HL-60 (cell line): Measurements from ENCODE around the gene SULT2B1.

ENCODE experiments used
- CTCF ChIP-seq: IDR thresholded peaks from one replicate; pipeline ENCODE4 v1.5.1; 2011; ENCODE audit warnings: low read length, control low read depth, inconsistent platforms; ENCODE audit not compliant: insufficient read depth
- GABPA ChIP-seq: IDR thresholded peaks from 2 replicates; pipeline ENCODE4 v1.6.1; 2012; ENCODE audit warnings: low read depth
- POLR2AphosphoS5 ChIP-seq: IDR thresholded peaks from 2 replicates; pipeline ENCODE4 v1.6.1; 2012; ENCODE audit warnings: low read depth
- REST ChIP-seq: IDR thresholded peaks from 2 replicates; pipeline ENCODE4 v1.6.1; 2012; ENCODE audit warnings: low read depth; ENCODE audit not compliant: insufficient replicate concordance
- SPI1 ChIP-seq: IDR thresholded peaks from 2 replicates; pipeline ENCODE4 v1.6.1; 2012; ENCODE audit warnings: low read depth, mild to moderate bottlenecking, borderline replicate concordance

GRCh38 chr19:48511321-48511731 lies 40.6 kb upstream of the SULT2B1 start:
- no peak for TF ChIP-seq REST
- no peak for TF ChIP-seq CTCF
- TF ChIP-seq POLR2AphosphoS5, result no peak
- no peak for TF ChIP-seq GABPA
- no peak for TF ChIP-seq SPI1
